Epithelial cell of proximal tubule (primary cell): ENCODE data around the gene ZNF417. TPM values are rescaled to one million over a fixed set of nuclear protein-coding genes. Genes with fewer than 3 reads are reported as not detected.
"Not testable (repeated sequence)": the region's sequence is repeated elsewhere in the genome, so short reads cannot be mapped to it uniquely, and the experiment has no call there.

ENCODE experiments used
- DNase-seq: peaks from one replicate; pipeline ENCODE4 v3.0.0-alpha.2; 2011; ENCODE audit warnings: low read depth
- H3K4me3 ChIP-seq: 2 replicates; pipeline ENCODE4 v1.5.1; 2011; ENCODE audit warnings: low read depth, mild to moderate bottlenecking, low read length
- total RNA-seq: library from RNA; depleted of rRNA; stranded (reverse); fragments of >200 nt; gene quantifications from 2 replicates; pipeline ENCODE4 v1.2.3, GENCODE V29; 2015
- TF ChIP-seq, protein P1 (sequence below): conservative IDR thresholded peaks from 2 replicates; pipeline ENCODE4 v1.5.1; 2012; ENCODE audit warnings: low read depth, mild to moderate bottlenecking, low read length

ZNF417 gene
- total RNA-seq, 1 donor from 2014 or later, result 4.4 TPM

DNA sequence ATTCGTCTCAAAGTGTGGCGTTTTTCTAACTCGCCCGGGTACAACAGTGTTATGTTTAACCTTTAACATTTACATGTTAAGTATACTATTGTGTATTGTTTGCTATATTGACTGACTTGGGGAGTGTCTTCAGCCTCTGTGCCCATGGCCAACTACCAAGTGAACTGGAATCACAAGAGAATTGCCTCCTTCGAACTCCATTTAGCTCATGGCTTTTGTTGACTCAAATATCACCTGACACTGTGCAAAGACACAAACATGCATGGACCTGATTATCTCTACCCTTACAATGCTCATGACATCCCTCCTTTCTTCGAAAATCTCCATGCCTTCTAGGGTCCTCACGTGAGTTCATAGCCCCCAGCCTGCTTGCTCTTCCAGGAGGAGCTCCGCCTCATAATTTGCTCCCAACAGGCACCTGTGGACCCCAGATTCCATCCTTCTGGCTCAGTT, 28.3 kb downstream of the ZNF417 start:
- peak overlapping the region; percentile 73 for H3K4me3 ChIP-seq
- no peak for DNase-seq
- TF ChIP-seq, protein P1, sequence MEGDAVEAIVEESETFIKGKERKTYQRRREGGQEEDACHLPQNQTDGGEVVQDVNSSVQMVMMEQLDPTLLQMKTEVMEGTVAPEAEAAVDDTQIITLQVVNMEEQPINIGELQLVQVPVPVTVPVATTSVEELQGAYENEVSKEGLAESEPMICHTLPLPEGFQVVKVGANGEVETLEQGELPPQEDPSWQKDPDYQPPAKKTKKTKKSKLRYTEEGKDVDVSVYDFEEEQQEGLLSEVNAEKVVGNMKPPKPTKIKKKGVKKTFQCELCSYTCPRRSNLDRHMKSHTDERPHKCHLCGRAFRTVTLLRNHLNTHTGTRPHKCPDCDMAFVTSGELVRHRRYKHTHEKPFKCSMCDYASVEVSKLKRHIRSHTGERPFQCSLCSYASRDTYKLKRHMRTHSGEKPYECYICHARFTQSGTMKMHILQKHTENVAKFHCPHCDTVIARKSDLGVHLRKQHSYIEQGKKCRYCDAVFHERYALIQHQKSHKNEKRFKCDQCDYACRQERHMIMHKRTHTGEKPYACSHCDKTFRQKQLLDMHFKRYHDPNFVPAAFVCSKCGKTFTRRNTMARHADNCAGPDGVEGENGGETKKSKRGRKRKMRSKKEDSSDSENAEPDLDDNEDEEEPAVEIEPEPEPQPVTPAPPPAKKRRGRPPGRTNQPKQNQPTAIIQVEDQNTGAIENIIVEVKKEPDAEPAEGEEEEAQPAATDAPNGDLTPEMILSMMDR, result no peak

DNA sequence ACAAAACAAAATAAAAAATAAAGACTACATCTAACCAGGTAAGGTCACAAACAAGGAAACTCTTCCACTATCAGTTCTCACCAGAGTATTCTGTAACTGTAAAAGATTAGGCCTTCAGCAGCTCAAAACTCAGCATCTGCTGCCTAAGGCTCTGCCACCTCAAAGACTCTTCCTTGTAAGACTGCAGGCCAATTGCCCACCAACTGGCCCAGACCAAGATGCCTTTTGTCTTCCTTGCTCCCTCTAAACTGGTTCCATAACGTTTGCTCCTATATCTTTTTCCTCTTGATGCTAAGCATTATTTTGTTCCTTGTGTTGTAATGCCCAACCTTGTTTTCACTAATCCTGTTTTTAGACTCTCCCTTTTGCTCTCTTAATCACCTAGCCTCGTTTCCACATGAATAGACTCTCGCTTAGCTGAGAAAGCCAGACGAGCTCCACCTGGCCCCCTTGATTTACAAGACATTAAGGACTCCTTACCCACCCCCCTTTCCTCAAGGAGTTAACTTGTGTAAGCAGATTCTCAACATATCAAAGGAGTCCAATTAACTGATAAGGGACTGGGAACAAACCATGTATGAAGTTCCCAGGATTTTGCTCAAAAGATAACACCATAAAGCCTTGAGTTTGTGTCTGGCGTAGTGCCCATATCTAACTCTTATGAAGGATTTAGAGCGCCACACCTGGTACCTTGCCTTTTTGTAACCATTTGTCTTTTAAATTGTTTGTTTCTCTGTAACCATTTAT, 29.0 kb downstream of the ZNF417 start:
- TF ChIP-seq, protein P1, result peak; percentile 4
- H3K4me3 ChIP-seq, result peak overlapping the region; percentile 73
- no peak for DNase-seq

DNA sequence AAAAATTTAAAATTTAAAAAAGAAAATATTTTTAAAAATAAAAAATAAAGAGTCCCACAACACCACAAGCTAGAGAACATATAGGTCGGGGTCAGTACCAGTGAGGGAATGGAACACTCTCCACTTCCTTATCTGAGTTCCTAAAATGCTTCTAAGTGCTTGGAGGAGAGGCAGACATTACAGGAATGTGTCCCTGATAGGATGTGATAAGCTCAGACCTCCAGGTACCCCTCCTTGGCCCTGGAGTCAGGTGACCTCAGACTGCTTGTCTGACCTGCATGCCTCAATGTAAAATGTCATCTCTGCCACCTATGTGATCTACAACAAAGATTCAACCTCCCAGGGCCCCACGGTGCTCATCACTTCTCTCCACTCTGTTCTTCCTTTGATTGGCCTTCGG, 30.3 kb downstream of the ZNF417 start:
- no peak overlapping the region for H3K4me3 ChIP-seq
- no peak for DNase-seq
- TF ChIP-seq, protein P1, result no peak

DNA sequence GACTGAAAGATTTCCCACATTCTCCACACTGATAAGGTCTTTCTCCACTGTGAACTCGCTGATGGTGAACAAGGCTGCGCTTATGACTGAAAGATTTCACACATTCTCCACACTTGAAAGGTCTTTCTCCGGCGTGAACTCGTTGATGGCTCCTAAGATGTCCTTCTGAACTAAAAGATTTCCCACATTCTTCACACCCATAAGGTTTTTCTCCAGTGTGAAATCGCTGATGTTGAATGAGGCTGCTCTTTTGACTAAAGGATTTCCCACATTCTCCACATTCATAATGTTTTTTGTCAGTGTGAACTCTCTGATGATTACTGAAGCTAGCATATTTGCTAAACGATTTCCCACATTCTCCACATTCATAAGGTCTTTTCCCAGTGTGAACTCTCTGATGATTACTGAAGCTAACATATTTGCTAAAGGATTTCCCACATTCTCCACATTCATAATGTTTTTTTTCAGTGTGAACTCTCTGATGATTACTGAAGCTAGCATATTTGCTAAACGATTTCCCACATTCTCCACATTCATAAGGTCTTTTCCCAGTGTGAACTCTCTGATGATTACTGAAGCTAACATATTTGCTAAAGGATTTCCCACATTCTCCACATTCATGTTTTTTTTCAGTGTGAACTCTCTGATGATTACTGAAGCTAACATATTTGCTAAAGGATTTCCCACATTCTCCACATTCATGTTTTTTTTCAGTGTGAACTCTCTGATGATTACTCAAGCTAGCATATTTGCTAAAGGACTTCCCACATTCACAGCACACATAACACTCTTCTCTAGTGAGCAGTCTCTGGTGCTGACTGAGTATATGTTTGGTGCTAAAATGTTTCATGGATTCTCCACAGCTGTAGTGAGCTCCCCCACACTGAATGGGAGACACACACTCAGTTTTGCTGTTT, 42.3 kb downstream of the ZNF417 start:
- DNase-seq, H3K4me3 ChIP-seq: not testable (repeated sequence)

DNA sequence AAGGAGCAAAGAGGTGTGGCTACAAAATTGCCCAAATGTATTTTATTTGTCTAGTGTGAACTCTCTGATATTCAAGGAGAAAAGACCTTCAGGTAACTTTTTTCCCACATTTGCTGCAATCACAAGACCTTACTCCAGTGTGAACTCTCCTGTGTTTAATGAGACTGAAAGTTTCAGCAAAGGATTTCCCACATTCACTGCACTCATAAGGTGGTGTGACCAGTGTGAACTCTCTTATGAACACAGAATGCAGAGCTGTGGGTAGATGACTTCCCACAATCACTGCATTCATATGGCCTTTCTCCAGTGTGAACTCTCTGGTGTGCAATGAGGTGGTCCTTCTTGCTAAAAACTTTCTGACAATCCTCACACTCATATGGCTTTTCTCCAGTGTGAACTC, 43.9 kb downstream of the ZNF417 start:
- TF ChIP-seq, protein P1, result no peak
- no peak overlapping the region for H3K4me3 ChIP-seq
- no peak for DNase-seq

DNA sequence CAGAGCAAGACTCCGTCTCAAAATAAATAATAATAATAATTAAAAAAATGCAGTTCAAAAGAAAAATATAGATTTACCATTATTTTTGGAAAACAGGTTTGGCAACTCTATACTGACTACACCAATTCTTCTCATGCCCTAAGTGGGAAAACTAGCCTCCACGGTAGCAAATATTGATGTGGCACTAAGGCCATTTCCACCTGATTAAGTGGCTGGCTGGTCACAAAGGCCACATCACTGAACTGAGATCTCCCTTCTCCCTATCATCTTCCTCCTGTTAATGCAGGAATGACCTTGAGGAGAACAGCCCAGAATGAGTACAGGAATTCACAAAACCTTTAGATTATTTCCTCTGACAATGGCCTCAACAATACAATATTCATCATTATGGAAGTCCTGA, 46.2 kb downstream of the ZNF417 start:
- no peak for DNase-seq
- TF ChIP-seq, protein P1, result no peak
- H3K4me3 ChIP-seq, result no peak overlapping the region

DNA sequence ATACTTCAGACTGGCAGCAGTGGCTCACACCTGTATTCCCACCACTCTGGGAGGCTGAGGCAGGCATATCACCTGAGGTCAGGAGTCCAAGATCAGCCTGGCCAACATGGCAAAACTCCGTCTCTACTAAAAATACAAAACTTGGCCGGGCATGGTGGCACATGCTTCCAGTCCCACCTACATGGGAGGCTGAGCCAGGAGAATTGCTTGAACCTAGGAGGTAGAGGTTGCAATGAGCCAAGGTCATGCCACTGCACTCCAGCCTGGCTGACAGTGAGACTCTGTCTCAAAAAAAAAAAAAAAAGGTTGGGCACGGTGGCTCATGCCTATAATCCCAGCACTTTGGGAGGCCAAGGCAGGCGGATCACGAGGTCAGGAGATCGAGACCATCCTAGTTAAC, 46.7 kb downstream of the ZNF417 start:
- not testable (repeated sequence) for DNase-seq, H3K4me3 ChIP-seq
